HEK293 (cell line): ENCODE data around the gene SETD3.

Experiments
- CTCF ChIA-PET: fragments of 350-600 bp; formaldehyde crosslinking; extraction: SDS; loops from one replicate; lab custom pipeline; 2021; ENCODE audit warnings: antibody characterized with exemption; lab: Yijun Ruan, JAX
- POLR2A ChIA-PET: fragments of 300-600 bp; formaldehyde crosslinking; extraction: SDS; loops from one replicate; lab custom pipeline; 2020; ENCODE audit warnings: antibody characterized with exemption, inconsistent platforms; lab: Yijun Ruan, JAX
- H3K27ac ChIP-seq: fragments of 200-500 bp; sonication (Bioruptor generic); 2 replicates; pipeline ENCODE4 v1.5.1; 2014; ENCODE audit warnings: low read depth, low read length, control low read depth, inconsistent platforms; ENCODE audit errors: extremely low read depth
- H3K36me3 ChIP-seq, 2 experiments: fragments of 200-500 bp in 1 of 2; sonication (Bioruptor generic) in 1 of 2; 1 replicate in 1 of 2; 2 replicates in 1 of 2; pipeline ENCODE4 v1.5.1; 2014 to 2017; ENCODE audit warnings: inconsistent platforms in 2 of 2, low read length in 2 of 2; ENCODE audit not compliant: control insufficient read depth in 2 of 2, insufficient read depth in 1 of 2
- H3K4me1 ChIP-seq: fragments of 200-500 bp; sonication (Bioruptor generic); 2 replicates; pipeline ENCODE4 v1.5.1; 2014; ENCODE audit warnings: mild to moderate bottlenecking, low read length, inconsistent platforms; ENCODE audit not compliant: control insufficient read depth, insufficient read depth
- H3K4me3 ChIP-seq: 2 replicates; pipeline ENCODE4 v1.5.1; 2011; ENCODE audit warnings: low read depth, mild to moderate bottlenecking, control low read depth, low read length, moderate library complexity
- H3K9me3 ChIP-seq: fragments of 200-500 bp; sonication (Bioruptor generic); 2 replicates; pipeline ENCODE4 v1.5.1; 2014; ENCODE audit warnings: low read depth, low read length, inconsistent platforms; ENCODE audit not compliant: control insufficient read depth, insufficient read depth
- GLI2 ChIP-seq: fragments of 450-650 bp; formaldehyde crosslinking; IDR thresholded peaks from 2 replicates; pipeline ENCODE4; 2017; ENCODE audit warnings: missing biosample characterization, missing genetic modification characterization, low read depth, borderline replicate concordance
- GLIS1 ChIP-seq: fragments of 450-650 bp; formaldehyde crosslinking; IDR thresholded peaks from 2 replicates; pipeline ENCODE4 v1.5.1; 2016; ENCODE audit warnings: missing biosample characterization, missing genetic modification characterization
- HOXC10 ChIP-seq: sonication (generic); formaldehyde crosslinking; IDR thresholded peaks from 2 replicates; pipeline ENCODE4 v1.8.1; 2023; ENCODE audit warnings: mild to moderate bottlenecking, missing genetic modification reagents
- KLF8 ChIP-seq: fragments of 450-650 bp; formaldehyde crosslinking; IDR thresholded peaks from 2 replicates; pipeline ENCODE4 v1.5.1; 2016; ENCODE audit warnings: missing biosample characterization, missing genetic modification characterization
- MZF1 ChIP-seq: fragments of 450-650 bp; formaldehyde crosslinking; IDR thresholded peaks from 2 replicates; pipeline ENCODE4 v1.5.1; 2017; ENCODE audit warnings: missing biosample characterization, missing genetic modification characterization, borderline replicate concordance
- ZBTB48 ChIP-seq: fragments of 450-650 bp; formaldehyde crosslinking; IDR thresholded peaks from 2 replicates; pipeline ENCODE4 v1.5.1; 2016; ENCODE audit warnings: missing biosample characterization, missing genetic modification characterization
- ZBTB6 ChIP-seq: fragments of 450-650 bp; formaldehyde crosslinking; IDR thresholded peaks from 2 replicates; pipeline ENCODE4 v1.5.1; 2017; ENCODE audit warnings: missing biosample characterization, missing genetic modification characterization
- ZNF114 ChIP-seq: fragments of 450-650 bp; formaldehyde crosslinking; IDR thresholded peaks from 2 replicates; pipeline ENCODE4 v1.5.0; 2017; ENCODE audit warnings: missing biosample characterization, missing genetic modification characterization
- ZNF174 ChIP-seq: fragments of 450-650 bp; formaldehyde crosslinking; IDR thresholded peaks from 2 replicates; pipeline ENCODE4 v1.5.0; 2017; ENCODE audit warnings: missing biosample characterization, mild to moderate bottlenecking, missing genetic modification characterization
- ZNF184 ChIP-seq: fragments of 450-650 bp; IDR thresholded peaks from 2 replicates; pipeline ENCODE4 v1.5.1; 2018; ENCODE audit warnings: missing biosample characterization, mild to moderate bottlenecking, missing genetic modification characterization
- ZNF26 ChIP-seq: fragments of 450-650 bp; formaldehyde crosslinking; IDR thresholded peaks from 2 replicates; pipeline ENCODE4 v1.5.1; 2016; ENCODE audit warnings: missing biosample characterization, missing genetic modification characterization
- ZNF341 ChIP-seq: fragments of 450-650 bp; formaldehyde crosslinking; IDR thresholded peaks from 2 replicates; pipeline ENCODE4; 2016; ENCODE audit warnings: low read depth, missing biosample characterization, missing genetic modification characterization
- ZNF404 ChIP-seq: fragments of 450-650 bp; formaldehyde crosslinking; IDR thresholded peaks from 2 replicates; pipeline ENCODE4 v1.5.1; 2017; ENCODE audit warnings: missing biosample characterization, missing genetic modification characterization
- ZNF501 ChIP-seq: fragments of 450-650 bp; formaldehyde crosslinking; IDR thresholded peaks from 2 replicates; pipeline ENCODE4 v1.5.1; 2016; ENCODE audit warnings: missing biosample characterization, missing genetic modification characterization
- TF ChIP-seq, protein P1 (sequence below): fragments of 450-650 bp; formaldehyde crosslinking; IDR thresholded peaks from 2 replicates; pipeline ENCODE4 v1.5.1; 2016; ENCODE audit warnings: missing biosample characterization, missing genetic modification characterization

SETD3 gene

DNA sequence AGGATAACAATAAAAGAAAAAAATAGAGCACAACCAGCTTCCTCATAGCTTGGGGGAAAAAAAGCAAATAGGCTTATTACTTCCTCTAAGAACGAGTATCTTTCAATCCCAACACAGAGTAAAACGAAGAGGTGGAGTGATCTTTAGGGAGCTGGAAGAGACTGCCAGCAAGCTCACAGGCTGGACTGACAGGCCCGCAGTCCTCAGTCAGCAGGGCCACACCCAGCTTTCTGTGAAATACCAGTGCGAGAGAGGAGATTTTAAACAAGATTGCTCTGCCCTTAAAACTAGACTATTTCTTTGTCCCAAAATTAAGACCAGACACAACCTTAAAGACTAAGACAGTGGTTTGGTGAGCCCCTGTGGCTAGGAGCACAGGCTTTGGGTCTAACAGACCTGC lies 32.9 kb downstream of the SETD3 start:
- peaks cover 4 to 49% of the 10 kb centered on the region in 2 experiments for H3K36me3 ChIP-seq

DNA sequence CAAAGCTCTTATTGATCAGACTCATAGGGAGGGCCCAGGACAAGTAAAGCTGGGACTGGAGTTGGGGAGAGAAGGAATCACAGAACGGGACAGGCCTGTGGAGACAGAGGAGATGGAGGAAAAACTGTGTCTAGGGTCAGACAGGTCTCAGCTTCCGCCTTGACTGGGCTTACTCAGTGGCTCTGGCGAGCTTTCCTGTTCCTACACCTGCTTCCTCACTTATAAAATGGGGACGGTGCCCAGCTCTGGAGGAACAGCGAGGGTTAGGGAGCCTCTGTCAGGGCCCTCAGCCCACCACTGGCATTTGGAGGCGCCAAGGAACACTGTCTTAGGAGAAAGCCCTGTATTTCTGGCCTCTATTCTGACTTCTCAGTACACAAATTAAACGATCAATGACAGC lies 34.7 kb downstream of the SETD3 start:
- CTCF ChIA-PET, result interaction anchor here (0.6 to 0.7 kb wide), 2 partner anchors 14 to 15 kb away, joined by 3 to 5 read pairs; no protein-coding TSS in a partner anchor
- Histone ChIP-seq H3K27ac (no peak overlapping the region), H3K36me3 (peaks cover 0 to 46% of the 10 kb centered on the region in 2 experiments), H3K4me3 (no peak overlapping the region), H3K9me3 (no peaks in the 10 kb centered on the region), H3K4me1 (no peaks in the 10 kb centered on the region)
- TF ChIP-seq ZNF26 (tag by site-specific recombination) (no peak), KLF8 (tag by site-specific recombination) (no peak), ZNF404 (tag by site-specific recombination) (no peak), ZNF184 (tag by site-specific recombination) (no peak), HOXC10 (CRISPR knock-in tag) (no peak), ZBTB48 (tag by site-specific recombination) (no peak), ZBTB6 (tag by site-specific recombination) (no peak)
- TF ChIP-seq, protein P1, sequence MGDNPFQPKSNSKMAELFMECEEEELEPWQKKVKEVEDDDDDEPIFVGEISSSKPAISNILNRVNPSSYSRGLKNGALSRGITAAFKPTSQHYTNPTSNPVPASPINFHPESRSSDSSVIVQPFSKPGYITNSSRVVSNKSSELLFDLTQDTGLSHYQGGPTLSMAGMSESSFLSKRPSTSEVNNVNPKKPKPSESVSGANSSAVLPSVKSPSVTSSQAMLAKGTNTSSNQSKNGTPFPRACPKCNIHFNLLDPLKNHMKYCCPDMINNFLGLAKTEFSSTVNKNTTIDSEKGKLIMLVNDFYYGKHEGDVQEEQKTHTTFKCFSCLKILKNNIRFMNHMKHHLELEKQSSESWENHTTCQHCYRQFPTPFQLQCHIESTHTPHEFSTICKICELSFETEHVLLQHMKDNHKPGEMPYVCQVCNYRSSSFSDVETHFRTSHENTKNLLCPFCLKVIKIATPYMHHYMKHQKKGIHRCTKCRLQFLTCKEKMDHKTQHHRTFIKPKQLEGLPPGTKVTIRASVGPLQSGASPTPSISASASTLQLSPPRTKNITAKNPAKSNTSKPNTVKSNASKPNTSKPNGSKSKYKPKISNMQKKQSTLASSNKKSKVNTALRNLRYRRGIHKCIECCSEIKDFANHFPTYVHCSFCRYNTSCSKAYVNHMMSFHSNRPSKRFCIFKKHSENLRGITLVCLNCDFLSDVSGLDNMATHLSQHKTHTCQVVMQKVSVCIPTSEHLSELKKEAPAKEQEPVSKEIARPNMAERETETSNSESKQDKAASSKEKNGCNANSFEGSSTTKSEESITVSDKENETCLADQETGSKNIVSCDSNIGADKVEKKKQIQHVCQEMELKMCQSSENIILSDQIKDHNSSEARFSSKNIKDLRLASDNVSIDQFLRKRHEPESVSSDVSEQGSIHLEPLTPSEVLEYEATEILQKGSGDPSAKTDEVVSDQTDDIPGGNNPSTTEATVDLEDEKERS (tag by site-specific recombination), result no peak
- POLR2A ChIA-PET, result interaction anchor here (0.6 kb wide), 1 partner anchor 89 kb away, joined by 3 read pairs; no protein-coding TSS in a partner anchor

More for the DNA sequence above, 32.9 kb downstream of the SETD3 start:
- ChIA-PET CTCF (interaction anchor here (0.9 to 1.3 kb wide), 2 partner anchors 13 to 31 kb away, joined by 3 to 4 read pairs; no protein-coding TSS in a partner anchor), POLR2A (no interaction called here)
- TF ChIP-seq ZNF174 (tag by site-specific recombination) (no peak), MZF1 (tag by site-specific recombination) (no peak)
- H3K27ac ChIP-seq, result no peak overlapping the region
- no peak overlapping the region for H3K4me3 ChIP-seq
- H3K4me1 ChIP-seq, result no peaks in the 10 kb centered on the region
- no peaks in the 10 kb centered on the region for H3K9me3 ChIP-seq

DNA sequence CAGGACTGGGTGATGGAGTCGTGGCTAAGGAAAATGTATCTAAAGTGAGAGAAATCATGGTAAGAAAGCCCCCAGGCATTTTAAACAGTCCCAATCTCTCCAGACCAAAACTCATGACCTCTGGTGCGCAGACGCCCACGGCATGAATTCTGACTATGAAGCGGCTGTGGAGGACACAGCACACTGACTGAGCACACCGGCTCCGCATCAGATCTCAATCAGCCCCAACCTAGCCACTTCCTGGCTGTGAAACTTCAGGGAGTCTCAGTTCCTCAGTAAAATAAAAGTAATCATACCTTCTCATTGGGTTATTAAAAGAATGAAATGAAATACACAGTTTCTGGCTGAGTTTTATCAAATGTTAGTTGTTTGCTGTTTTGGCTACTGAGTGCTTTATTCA lies 38.7 kb downstream of the SETD3 start:
- H3K4me1 ChIP-seq, result no peaks in the 10 kb centered on the region
- POLR2A ChIA-PET, result no interaction called here
- no peak overlapping the region for H3K27ac ChIP-seq
- peaks cover 0 to 43% of the 10 kb centered on the region in 2 experiments for H3K36me3 ChIP-seq
- TF ChIP-seq ZNF501 (tag by site-specific recombination) (no peak), GLI2 (tag by site-specific recombination) (no peak), ZNF341 (tag by site-specific recombination) (no peak), GLIS1 (no peak), ZNF114 (tag by site-specific recombination) (no peak)
- TF ChIP-seq, all 188 proteins: peak for 0
- no peak overlapping the region for H3K4me3 ChIP-seq
- H3K9me3 ChIP-seq, result no peaks in the 10 kb centered on the region
- CTCF ChIA-PET, result interaction anchor here (0.7 kb wide), 1 partner anchor 14 kb away, joined by 3 read pairs; no protein-coding TSS in a partner anchor
